AG04450 (cell line): ENCODE data around the gene TNFRSF19. TPM values are rescaled to one million over a fixed set of nuclear protein-coding genes. Genes with fewer than 3 reads are reported as not detected.

Source experiments
- CTCF ChIA-PET: fragments of 300-600, 350-600 bp; formaldehyde crosslinking; extraction: SDS; loops from one replicate; lab custom pipeline; 2022; ENCODE audit warnings: antibody characterized with exemption, inconsistent platforms; lab: Charles Lee
- POLR2A ChIA-PET: fragments of 350-600 bp; formaldehyde crosslinking; extraction: SDS; loops from one replicate; lab custom pipeline; 2021; ENCODE audit warnings: antibody characterized with exemption, inconsistent platforms; lab: Yijun Ruan, JAX
- DNase-seq: peaks from one replicate; pipeline ENCODE4 v3.0.0-alpha.2; 2011; ENCODE audit warnings: low read depth, low spot score
- H3K27ac ChIP-seq: one replicate; pipeline ENCODE4 v1.5.1; 2012; ENCODE audit warnings: low read depth, low read length, control low read depth
- H3K27me3 ChIP-seq: one replicate; pipeline ENCODE4 v1.6.0; 2012; ENCODE audit warnings: low read length; ENCODE audit not compliant: control insufficient read depth, insufficient read depth
- H3K4me3 ChIP-seq: 2 replicates; pipeline ENCODE4 v1.5.1; 2011; ENCODE audit warnings: mild to moderate bottlenecking, low read depth, low read length, control low read depth
- H3K9me3 ChIP-seq: 2 replicates; pipeline ENCODE4 v1.5.1; 2012; ENCODE audit warnings: low read length; ENCODE audit not compliant: control insufficient read depth, insufficient read depth
- CTCF ChIP-seq: IDR thresholded peaks from 2 replicates; pipeline ENCODE4 v1.5.1; 2011; ENCODE audit warnings: low read depth, low read length, control low read depth, inconsistent platforms
- polyA plus RNA-seq: library from polyadenylated mRNA; depleted of rRNA; stranded (reverse); fragments of >200 nt; gene quantifications from 2 replicates; pipeline ENCODE4 v1.2.3, GENCODE V29; 2011

Gene TNFRSF19
- polyA plus RNA-seq, 1 experiment, result 183 TPM

- TF ChIP-seq CTCF, result no peak
- CTCF ChIA-PET, result interaction anchor here (0.6 kb wide), 1 partner anchor 10 kb away, joined by 6 read pairs; no protein-coding TSS in a partner anchor
- no peaks in the 10 kb centered on the region for H3K9me3 ChIP-seq
- no peak for DNase-seq
- no peak overlapping the region for H3K4me3 ChIP-seq
- POLR2A ChIA-PET, result no interaction called here
- no peak overlapping the region for H3K27ac ChIP-seq
- H3K27me3 ChIP-seq, result peaks cover 2% of the 10 kb centered on the region
Observed at GRCh38 chr13:23552171-23552570, 18.0 kb upstream of the TNFRSF19 start.

DNA sequence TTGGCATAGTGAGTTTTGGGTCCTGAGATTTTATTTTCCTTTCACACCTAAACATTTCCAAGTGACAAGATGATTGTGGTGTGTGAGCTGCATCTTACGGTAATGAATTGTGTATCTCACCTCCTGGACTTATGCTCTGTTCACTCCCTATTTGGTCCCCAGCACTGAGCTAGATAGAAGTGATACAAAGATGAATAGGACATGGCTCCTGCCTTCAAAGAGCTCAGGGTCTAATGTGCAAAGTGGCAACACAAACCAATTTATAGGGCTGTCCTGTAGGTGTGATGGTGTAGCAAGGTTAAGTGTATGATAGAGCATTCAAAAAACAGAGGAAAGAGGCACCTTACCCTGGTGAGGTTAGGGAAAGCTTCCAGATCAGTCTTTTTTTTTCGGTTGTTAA lies 17.6 kb upstream of the TNFRSF19 start:
- ChIA-PET CTCF (interaction anchor here (0.6 kb wide), 1 partner anchor 11 kb away, joined by 6 read pairs; no protein-coding TSS in a partner anchor), POLR2A (no interaction called here)
- no peak for TF ChIP-seq CTCF
- Histone ChIP-seq H3K27me3 (peaks cover 2% of the 10 kb centered on the region), H3K27ac (no peak overlapping the region), H3K9me3 (no peaks in the 10 kb centered on the region), H3K4me3 (no peak overlapping the region)
- DNase-seq, result no peak

- CTCF ChIA-PET, result no interaction called here
- no peak for TF ChIP-seq CTCF
- DNase-seq, result no peak
- no peak overlapping the region for H3K27ac ChIP-seq
- H3K9me3 ChIP-seq, result no peaks in the 10 kb centered on the region
- peaks cover 2% of the 10 kb centered on the region for H3K27me3 ChIP-seq
- POLR2A ChIA-PET, result no interaction called here
- H3K4me3 ChIP-seq, result no peak overlapping the region
Observed at GRCh38 chr13:23554000-23554399, 16.2 kb upstream of the TNFRSF19 start.

GRCh38 chr13:23557043-23557442 lies 13.2 kb upstream of the TNFRSF19 start:
- CTCF ChIA-PET, result no interaction called here
- POLR2A ChIA-PET, result no interaction called here
- Histone ChIP-seq H3K4me3 (no peak overlapping the region), H3K9me3 (no peaks in the 10 kb centered on the region), H3K27me3 (peaks cover 2% of the 10 kb centered on the region), H3K27ac (no peak overlapping the region)
- DNase-seq, result no peak
- TF ChIP-seq CTCF, result no peak

- Histone ChIP-seq H3K27ac (no peak overlapping the region), H3K4me3 (no peak overlapping the region), H3K9me3 (no peaks in the 10 kb centered on the region), H3K27me3 (no peaks in the 10 kb centered on the region)
- no peak for TF ChIP-seq CTCF
- ChIA-PET POLR2A (no interaction called here), CTCF (no interaction called here)
- no peak for DNase-seq
Observed at GRCh38 chr13:23557733-23558132, 12.5 kb upstream of the TNFRSF19 start.
